Nephron progenitor cell (in vitro differentiated cells): Measurements from ENCODE around the gene SPATA9.

Source experiments
- DNase-seq: peaks from one replicate; pipeline ENCODE4 v3.0.0; 2021
- H3K27ac Mint-ChIP-seq: 2 replicates; pipeline ENCODE4 v1.8.0; 2021; ENCODE audit warnings: mild to moderate bottlenecking, moderate library complexity, mixed read lengths
- H3K27me3 Mint-ChIP-seq: 2 replicates; pipeline ENCODE4 v1.8.0; 2021; ENCODE audit warnings: mild to moderate bottlenecking, low read depth, mixed read lengths; ENCODE audit not compliant: poor library complexity
- H3K36me3 Mint-ChIP-seq: 2 replicates; pipeline ENCODE4 v1.8.0; 2021; ENCODE audit warnings: low read depth, mixed read lengths
- H3K4me1 Mint-ChIP-seq: 2 replicates; pipeline ENCODE4 v1.8.0; 2021; ENCODE audit warnings: mixed read lengths
- H3K4me3 Mint-ChIP-seq: 2 replicates; pipeline ENCODE4 v1.8.0; 2021; ENCODE audit warnings: mild to moderate bottlenecking, moderate library complexity, mixed read lengths
- H3K9me3 Mint-ChIP-seq: 2 replicates; pipeline ENCODE4 v1.8.0; 2021; ENCODE audit warnings: mild to moderate bottlenecking, moderate library complexity, mixed read lengths
- TF ChIP-seq, protein P1 (sequence below): fragments of 200-600 bp; sonication (generic); IDR thresholded peaks from 2 replicates; pipeline ENCODE4 v1.5.0; 2021; ENCODE audit warnings: antibody characterized with exemption

The SPATA9 gene

DNA sequence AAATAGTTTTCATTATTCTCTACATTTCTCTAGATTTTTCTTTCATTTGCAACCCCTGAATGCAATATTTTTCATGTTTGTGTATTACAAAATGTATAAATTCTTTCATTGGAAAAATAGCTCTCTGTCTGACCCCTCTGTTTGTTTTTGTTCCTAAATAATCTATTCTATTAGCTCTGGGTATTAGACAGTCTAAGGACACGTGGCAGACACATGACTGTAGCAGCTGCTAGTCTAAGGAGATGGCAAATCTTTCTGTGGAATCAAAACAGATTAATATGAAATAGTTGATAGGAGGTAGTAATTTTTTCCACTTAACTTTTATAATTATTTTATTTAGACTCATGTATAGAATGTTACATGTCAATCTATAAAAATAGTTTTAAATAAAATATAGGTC is 21.4 kb upstream of the SPATA9 start:
- DNase-seq = no peak
- Mint-ChIP-seq H3K36me3 (peaks cover 9% of the 10 kb centered on the region), H3K4me3 (no peak overlapping the region), H3K27me3 (peaks cover 5% of the 10 kb centered on the region), H3K27ac (no peak overlapping the region), H3K4me1 (peaks cover 34% of the 10 kb centered on the region), H3K9me3 (no peaks in the 10 kb centered on the region)
- TF ChIP-seq, protein P1, sequence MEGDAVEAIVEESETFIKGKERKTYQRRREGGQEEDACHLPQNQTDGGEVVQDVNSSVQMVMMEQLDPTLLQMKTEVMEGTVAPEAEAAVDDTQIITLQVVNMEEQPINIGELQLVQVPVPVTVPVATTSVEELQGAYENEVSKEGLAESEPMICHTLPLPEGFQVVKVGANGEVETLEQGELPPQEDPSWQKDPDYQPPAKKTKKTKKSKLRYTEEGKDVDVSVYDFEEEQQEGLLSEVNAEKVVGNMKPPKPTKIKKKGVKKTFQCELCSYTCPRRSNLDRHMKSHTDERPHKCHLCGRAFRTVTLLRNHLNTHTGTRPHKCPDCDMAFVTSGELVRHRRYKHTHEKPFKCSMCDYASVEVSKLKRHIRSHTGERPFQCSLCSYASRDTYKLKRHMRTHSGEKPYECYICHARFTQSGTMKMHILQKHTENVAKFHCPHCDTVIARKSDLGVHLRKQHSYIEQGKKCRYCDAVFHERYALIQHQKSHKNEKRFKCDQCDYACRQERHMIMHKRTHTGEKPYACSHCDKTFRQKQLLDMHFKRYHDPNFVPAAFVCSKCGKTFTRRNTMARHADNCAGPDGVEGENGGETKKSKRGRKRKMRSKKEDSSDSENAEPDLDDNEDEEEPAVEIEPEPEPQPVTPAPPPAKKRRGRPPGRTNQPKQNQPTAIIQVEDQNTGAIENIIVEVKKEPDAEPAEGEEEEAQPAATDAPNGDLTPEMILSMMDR = no peak

GRCh38 chr5:95701074-95701473 is 18.3 kb upstream of the SPATA9 start:
- no peaks in the 10 kb centered on the region for H3K27me3 Mint-ChIP-seq
- H3K36me3 Mint-ChIP-seq = no peaks in the 10 kb centered on the region
- DNase-seq = no peak
- TF ChIP-seq, protein P1 = no peak
- no peak overlapping the region for H3K4me3 Mint-ChIP-seq
- no peak overlapping the region for H3K27ac Mint-ChIP-seq
- no peaks in the 10 kb centered on the region for H3K9me3 Mint-ChIP-seq
- peaks cover 26% of the 10 kb centered on the region for H3K4me1 Mint-ChIP-seq

DNA sequence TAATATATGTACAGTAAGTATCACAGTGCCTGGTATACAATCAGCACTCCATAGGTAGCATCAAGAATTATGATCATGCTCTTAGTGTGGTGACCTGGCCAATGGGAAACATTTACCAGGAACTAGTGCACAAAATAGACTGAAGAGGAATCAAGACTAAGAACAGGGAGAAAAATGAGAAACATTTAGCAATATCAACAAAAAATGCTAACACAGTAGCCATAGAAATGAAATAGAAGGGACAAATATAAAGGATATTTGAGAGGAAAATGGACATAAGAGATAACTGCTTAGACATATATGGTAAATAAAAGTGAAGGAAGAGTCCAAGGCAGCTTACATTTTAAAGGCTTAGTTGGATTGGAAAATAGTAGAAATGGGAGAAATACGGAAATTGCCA is 16.5 kb upstream of the SPATA9 start:
- no peak for DNase-seq
- TF ChIP-seq, protein P1 = no peak
- Mint-ChIP-seq H3K27ac (no peak overlapping the region), H3K36me3 (no peaks in the 10 kb centered on the region), H3K9me3 (no peaks in the 10 kb centered on the region), H3K4me1 (peaks cover 26% of the 10 kb centered on the region), H3K27me3 (peaks cover 3% of the 10 kb centered on the region), H3K4me3 (no peak overlapping the region)

DNA sequence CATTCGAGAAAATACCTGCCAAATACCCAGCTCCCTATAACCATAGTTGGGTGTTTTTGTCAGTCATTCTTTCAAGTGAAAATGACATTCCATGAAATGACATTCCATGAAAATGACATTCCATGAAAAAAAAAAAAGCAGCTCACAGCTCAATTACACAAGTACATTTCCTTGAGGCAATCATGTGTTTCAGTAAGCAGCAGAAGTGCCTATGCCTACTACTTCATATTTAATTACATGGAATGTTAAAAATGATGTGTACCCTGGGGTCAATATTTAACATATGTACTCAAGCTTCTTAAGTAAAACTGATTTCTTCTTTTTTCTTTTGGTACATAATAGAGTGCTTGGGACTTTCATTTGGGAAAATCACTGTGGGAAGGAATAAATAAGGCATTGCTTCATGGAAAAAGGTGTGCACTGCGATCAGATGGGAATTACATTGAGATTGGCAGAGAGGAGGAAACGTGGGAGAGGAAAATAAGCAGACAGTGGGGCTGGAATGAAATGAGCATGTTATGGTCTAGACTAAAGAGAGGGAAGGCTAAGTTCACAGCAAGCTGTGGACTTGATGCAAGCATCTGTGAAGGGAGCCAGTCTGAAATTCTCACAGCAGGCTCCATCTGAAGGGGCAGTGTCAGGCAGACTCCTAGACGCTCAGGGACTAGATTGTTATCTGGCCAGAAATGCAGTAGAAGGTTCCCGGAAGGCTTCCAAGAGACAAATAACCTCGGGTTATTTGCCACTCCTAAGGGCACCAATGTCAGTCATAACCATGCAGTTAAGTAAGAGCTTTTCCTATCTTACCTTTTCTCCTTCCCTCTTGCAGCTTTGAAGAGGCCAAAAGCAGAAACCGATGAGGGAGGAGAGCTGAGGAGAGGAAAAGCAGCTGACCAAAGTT is 15.2 kb upstream of the SPATA9 start:
- peaks cover 26% of the 10 kb centered on the region for H3K4me1 Mint-ChIP-seq
- H3K27me3 Mint-ChIP-seq = peaks cover 3% of the 10 kb centered on the region
- no peaks in the 10 kb centered on the region for H3K9me3 Mint-ChIP-seq
- no peak for DNase-seq
- TF ChIP-seq, protein P1 = no peak
- peak overlapping the region; percentile 30 for H3K27ac Mint-ChIP-seq
- H3K36me3 Mint-ChIP-seq = no peaks in the 10 kb centered on the region
- H3K4me3 Mint-ChIP-seq = no peak overlapping the region

DNA sequence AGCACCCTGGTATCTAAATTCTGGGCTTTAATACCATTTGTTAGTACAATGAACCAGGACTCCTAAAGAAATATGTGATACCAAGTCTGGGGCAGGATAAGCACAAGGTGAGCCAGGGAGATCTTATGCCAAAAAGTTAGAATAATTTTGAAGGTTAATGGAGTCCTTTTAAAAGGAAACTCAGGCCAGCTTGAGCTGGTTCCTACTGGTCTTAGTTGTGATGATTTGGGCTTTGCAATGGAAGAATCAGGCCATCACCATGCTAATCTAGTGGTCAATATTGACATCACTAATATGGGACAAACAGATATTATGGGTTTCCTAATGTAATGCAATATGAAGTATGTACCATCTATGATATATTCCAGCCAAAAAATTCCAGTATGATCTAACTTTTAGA is 7.5 kb upstream of the SPATA9 start:
- TF ChIP-seq, protein P1 = no peak
- Mint-ChIP-seq H3K4me3 (no peak overlapping the region), H3K9me3 (peaks cover 5% of the 10 kb centered on the region), H3K27ac (no peak overlapping the region), H3K27me3 (no peaks in the 10 kb centered on the region), H3K36me3 (no peaks in the 10 kb centered on the region), H3K4me1 (no peaks in the 10 kb centered on the region)
- DNase-seq = no peak

- H3K9me3 Mint-ChIP-seq = peaks cover 5% of the 10 kb centered on the region
- no peak overlapping the region for H3K4me3 Mint-ChIP-seq
- TF ChIP-seq, protein P1 = no peak
- H3K27me3 Mint-ChIP-seq = no peaks in the 10 kb centered on the region
- no peak for DNase-seq
- H3K36me3 Mint-ChIP-seq = no peaks in the 10 kb centered on the region
- H3K4me1 Mint-ChIP-seq = no peaks in the 10 kb centered on the region
- H3K27ac Mint-ChIP-seq = no peak overlapping the region
Observed at GRCh38 chr5:95689680-95690079, 6.9 kb upstream of the SPATA9 start.
